ENCODE data around the gene SWSAP1. TPM values are rescaled to one million over a fixed set of nuclear protein-coding genes. Genes with fewer than 3 reads are reported as not detected.
"Not testable (repeated sequence)": the region's sequence is repeated elsewhere in the genome, so short reads cannot be mapped to it uniquely, and the experiment has no call there.

The SWSAP1 gene
- total RNA-seq, 1 experiment from 2014 or later = 2.5 TPM

GRCh38 chr19:11347546-11348039 lies 26.9 kb upstream of the SWSAP1 start:
- Histone ChIP-seq H3K27ac (ENCODE audit: low read depth, low read length) (peak overlapping the region; percentile 67; the same call in 1 of the 2 replicates), H3K4me3 (replicated peaks in 1 of 2; ENCODE audit: low read depth in 1 of 2, low read length in 2 of 2) (no peak overlapping the region), H2AFZ (ENCODE audit: low read depth, low read length, poor library complexity, severe bottlenecking) (no peak overlapping the region), H3K9me2 (ENCODE audit: insufficient read depth) (no peaks in the 10 kb centered on the region), H3K4me2 (ENCODE audit: low read length) (peak overlapping the region; percentile 94), H3K9ac (ENCODE audit: low read length) (no peak overlapping the region), H3K4me1 (ENCODE audit: control insufficient read depth in 1 of 2, insufficient read depth in 2 of 2, low read length in 2 of 2) (peaks cover 25 to 51% of the 10 kb centered on the region in 2 experiments), H3K27me3 (ENCODE audit: insufficient read depth, low read length) (no peaks in the 10 kb centered on the region), H3K36me3 (ENCODE audit: control insufficient read depth in 1 of 2, insufficient read depth in 2 of 2, low read length in 2 of 2) (no peaks in the 10 kb centered on the region), H3K79me2 (ENCODE audit: insufficient read depth, low read length) (0 out of 2 replicates have a peak, but pooled peaks cover 9% of the 10 kb centered on the region), H3K9me3 (ENCODE audit: control insufficient read depth in 1 of 2, insufficient read depth in 1 of 2, low read depth in 1 of 2, low read length in 2 of 2) (peaks cover 3 to 10% of the 10 kb centered on the region in 2 experiments; a peak in 2 of 4 replicates), H4K20me1 (ENCODE audit: insufficient read depth) (no peaks in the 10 kb centered on the region)
- CTCF ChIA-PET = interaction anchor here (2.4 kb wide), 1 partner anchor 36 kb away, joined by 8 read pairs; the partner anchor contains the start of gene EPOR
- RAD21 ChIA-PET (ENCODE audit: low non-redundant PET in 1 of 2, low total read pairs in 2 of 2, uncharacterized antibody in 2 of 2, unreplicated experiment in 2 of 2) = no interaction called here
- intact Hi-C loops (cut with micrococcal nuclease) = no loop called here
- TF ChIP-seq ELF1 (IDR thresholded peaks at IDR 0.05; ENCODE audit: borderline replicate concordance, low read depth) (no peak), YY1 (IDR thresholded peaks at IDR 0.05; ENCODE audit: extremely low read depth, insufficient replicate concordance, low read depth, low read length) (no peak), MAX (IDR thresholded peaks at IDR 0.05) (no peak), ZNF274 (IDR thresholded peaks at IDR 0.05; ENCODE audit: low read depth, low read length) (no peak)
- DNase-seq (ENCODE audit: low read depth, low spot score) (no peak), ATAC-seq (no peak)
- no TSS peak for BruUV-seq (replicated peaks)
- POLR2A ChIA-PET = interaction anchor here (2.4 kb wide), 1 partner anchor 34 kb away, joined by 15 read pairs; no protein-coding TSS in a partner anchor

- H3K27ac ChIP-seq (ENCODE audit: low read depth, low read length) = no peak overlapping the region
- DNase-seq (ENCODE audit: low read depth, low spot score) (no peak), ATAC-seq (no peak)
- no peak overlapping the region for H3K9ac ChIP-seq (ENCODE audit: low read length)
- 0 out of 2 replicates have a peak, but pooled peaks cover 9% of the 10 kb centered on the region for H3K79me2 ChIP-seq (ENCODE audit: insufficient read depth, low read length)
- TF ChIP-seq FOSL1 (IDR thresholded peaks at IDR 0.05; ENCODE audit: low read depth) = no peak
- no peak for TF ChIP-seq JUND (IDR thresholded peaks at IDR 0.05)
- no peak for TF ChIP-seq ZNF274 (IDR thresholded peaks at IDR 0.05; ENCODE audit: low read depth, low read length)
- TF ChIP-seq RAD21 (IDR thresholded peaks at IDR 0.05; ENCODE audit: low read depth) = no peak
- no peak for TF ChIP-seq EZH2phosphoT487 (IDR thresholded peaks at IDR 0.05; ENCODE audit: borderline replicate concordance)
- no peak for TF ChIP-seq SP1 (IDR thresholded peaks at IDR 0.05; ENCODE audit: low read depth)
- peak; percentile 70; the same call in 1 of the 2 replicates for TF ChIP-seq CBX3 (IDR thresholded peaks at IDR 0.05; ENCODE audit: low read depth)
- TF ChIP-seq TCF7L2 (IDR thresholded peaks at IDR 0.05; ENCODE audit: borderline replicate concordance, extremely low read depth, insufficient read depth, insufficient read length) = no peak
- TF ChIP-seq EZH2 (IDR thresholded peaks at IDR 0.05) = no peak
- H3K9me2 ChIP-seq (ENCODE audit: insufficient read depth) = no peaks in the 10 kb centered on the region
- ChIA-PET POLR2A (no interaction called here), RAD21 (ENCODE audit: low non-redundant PET in 1 of 2, low total read pairs in 2 of 2, uncharacterized antibody in 2 of 2, unreplicated experiment in 2 of 2) (no interaction called here), CTCF (no interaction called here)
- H2AFZ ChIP-seq (ENCODE audit: low read depth, low read length, poor library complexity, severe bottlenecking) = no peak overlapping the region
- H3K36me3 ChIP-seq (ENCODE audit: control insufficient read depth in 1 of 2, insufficient read depth in 2 of 2, low read length in 2 of 2) = no peaks in the 10 kb centered on the region
- intact Hi-C loops (cut with micrococcal nuclease) = no loop called here
- H3K4me1 ChIP-seq (ENCODE audit: control insufficient read depth in 1 of 2, insufficient read depth in 2 of 2, low read length in 2 of 2) = peaks cover 11 to 35% of the 10 kb centered on the region in 2 experiments
- BruUV-seq (replicated peaks) = no TSS peak
- H3K4me2 ChIP-seq (ENCODE audit: low read length) = no peak overlapping the region
- H4K20me1 ChIP-seq (ENCODE audit: insufficient read depth) = no peaks in the 10 kb centered on the region
- H3K27me3 ChIP-seq (ENCODE audit: insufficient read depth, low read length) = no peaks in the 10 kb centered on the region
- H3K4me3 ChIP-seq (replicated peaks in 1 of 2; ENCODE audit: low read depth in 1 of 2, low read length in 2 of 2) = no peak overlapping the region
- peaks cover 3 to 10% of the 10 kb centered on the region in 2 experiments; a peak in 2 of 4 replicates for H3K9me3 ChIP-seq (ENCODE audit: control insufficient read depth in 1 of 2, insufficient read depth in 1 of 2, low read depth in 1 of 2, low read length in 2 of 2)
Observed at GRCh38 chr19:11349171-11349570, 25.3 kb upstream of the SWSAP1 start.

DNA sequence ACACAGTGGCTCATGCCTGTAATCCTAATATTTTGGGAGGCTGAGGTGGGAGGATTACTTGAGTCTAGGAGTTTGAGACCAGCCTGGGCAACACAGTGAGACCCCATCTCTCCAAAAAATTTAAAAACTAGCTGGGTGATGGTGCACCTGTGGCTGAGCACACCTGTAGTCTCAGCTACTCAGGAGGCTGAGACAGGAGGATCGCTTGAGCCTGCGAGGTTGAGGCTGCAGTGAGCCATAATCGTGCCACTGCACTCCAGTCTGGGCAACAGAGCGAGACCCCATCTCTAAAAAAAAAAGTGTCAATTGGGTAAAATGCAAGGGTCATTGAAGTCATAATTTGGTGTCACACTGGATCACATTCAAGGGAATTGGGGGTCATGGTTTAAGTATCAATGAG lies 20.4 kb upstream of the SWSAP1 start:
- intact Hi-C loops (cut with micrococcal nuclease); RAD21 ChIA-PET (ENCODE audit: low non-redundant PET in 1 of 2, low total read pairs in 2 of 2, uncharacterized antibody in 2 of 2, unreplicated experiment in 2 of 2); H3K27ac ChIP-seq (ENCODE audit: low read depth, low read length); H3K9me3 ChIP-seq (ENCODE audit: control insufficient read depth in 1 of 2, insufficient read depth in 1 of 2, low read depth in 1 of 2, low read length in 2 of 2); H4K20me1 ChIP-seq (ENCODE audit: insufficient read depth); BruUV-seq (replicated peaks); H3K79me2 ChIP-seq (ENCODE audit: insufficient read depth, low read length); POLR2A ChIA-PET; ATAC-seq; DNase-seq (ENCODE audit: low read depth, low spot score); H3K9ac ChIP-seq (ENCODE audit: low read length); H3K4me2 ChIP-seq (ENCODE audit: low read length); H2AFZ ChIP-seq (ENCODE audit: low read depth, low read length, poor library complexity, severe bottlenecking); H3K27me3 ChIP-seq (ENCODE audit: insufficient read depth, low read length); H3K36me3 ChIP-seq (ENCODE audit: control insufficient read depth in 1 of 2, insufficient read depth in 2 of 2, low read length in 2 of 2); H3K9me2 ChIP-seq (ENCODE audit: insufficient read depth); H3K4me3 ChIP-seq (replicated peaks in 1 of 2; ENCODE audit: low read depth in 1 of 2, low read length in 2 of 2); CTCF ChIA-PET: not testable (repeated sequence)
- peaks cover 2 to 12% of the 10 kb centered on the region in 2 experiments; a peak in 3 of 4 replicates for H3K4me1 ChIP-seq (ENCODE audit: control insufficient read depth in 1 of 2, insufficient read depth in 2 of 2, low read length in 2 of 2)
